ENCODE data around the gene ELL2. TPM values are rescaled to one million over a fixed set of nuclear protein-coding genes. Genes with fewer than 3 reads are reported as not detected.

The ELL2 gene
- total RNA-seq, 2 donors from 2014 or later: 80.0 to 104 TPM

GRCh38 chr5:95900383-95900958 is 61.2 kb downstream of the ELL2 start:
- H3K4me3 ChIP-seq: no peak overlapping the region
- no peaks in the 10 kb centered on the region for H3K4me1 ChIP-seq (replicated peaks)
- no peak for TF ChIP-seq POLR2A (IDR thresholded peaks at IDR 0.05)
- TF ChIP-seq POLR2AphosphoS5 (IDR thresholded peaks at IDR 0.05): no peak
- TF ChIP-seq CTCF (IDR thresholded peaks at IDR 0.05): no peak
- WGBS: 69% methylated on average over 4 of the region's 4 CpGs
- intact Hi-C loops (cut with DNase I): no loop called here
- H3K36me3 ChIP-seq: no peaks in the 10 kb centered on the region
- no peaks in the 10 kb centered on the region for H3K9me3 ChIP-seq
- no peak overlapping the region for H3K27ac ChIP-seq
- H3K27me3 ChIP-seq (replicated peaks; ENCODE audit: insufficient read depth): no peaks in the 10 kb centered on the region
- no peak for DNase-seq (ENCODE audit: low spot score)

GRCh38 chr5:95899829-95900228 is 61.8 kb downstream of the ELL2 start:
- 81% methylated on average over 3 of the region's 3 CpGs for WGBS
- no peak for DNase-seq (ENCODE audit: low spot score)
- no peak overlapping the region for H3K27ac ChIP-seq
- H3K9me3 ChIP-seq: no peaks in the 10 kb centered on the region
- intact Hi-C loops (cut with DNase I): no loop called here
- H3K4me1 ChIP-seq (replicated peaks): no peaks in the 10 kb centered on the region
- H3K36me3 ChIP-seq: no peaks in the 10 kb centered on the region
- H3K27me3 ChIP-seq (replicated peaks; ENCODE audit: insufficient read depth): no peaks in the 10 kb centered on the region
- TF ChIP-seq CTCF (IDR thresholded peaks at IDR 0.05): no peak
- TF ChIP-seq POLR2A (IDR thresholded peaks at IDR 0.05): no peak
- no peak for TF ChIP-seq POLR2AphosphoS5 (IDR thresholded peaks at IDR 0.05)
- no peak overlapping the region for H3K4me3 ChIP-seq

GRCh38 chr5:95899006-95899405 is 62.6 kb downstream of the ELL2 start:
- Histone ChIP-seq H3K4me3 (no peak overlapping the region), H3K27me3 (replicated peaks; ENCODE audit: insufficient read depth) (no peaks in the 10 kb centered on the region), H3K9me3 (no peaks in the 10 kb centered on the region), H3K36me3 (no peaks in the 10 kb centered on the region), H3K27ac (no peak overlapping the region), H3K4me1 (replicated peaks) (no peaks in the 10 kb centered on the region)
- DNase-seq (ENCODE audit: low spot score): no peak
- TF ChIP-seq POLR2AphosphoS5 (IDR thresholded peaks at IDR 0.05) (no peak), POLR2A (IDR thresholded peaks at IDR 0.05) (no peak), CTCF (IDR thresholded peaks at IDR 0.05) (no peak)
- WGBS: 44% methylated on average over 1 of the region's 1 CpG
- intact Hi-C loops (cut with DNase I): no loop called here

- no peak for DNase-seq (ENCODE audit: low spot score)
- no peaks in the 10 kb centered on the region for H3K9me3 ChIP-seq
- intact Hi-C loops (cut with DNase I): no loop called here
- 88% methylated on average over 5 of the region's 5 CpGs for WGBS
- H3K4me3 ChIP-seq: no peak overlapping the region
- TF ChIP-seq POLR2A (IDR thresholded peaks at IDR 0.05) (no peak), POLR2AphosphoS5 (IDR thresholded peaks at IDR 0.05) (no peak), CTCF (IDR thresholded peaks at IDR 0.05) (no peak)
- no peaks in the 10 kb centered on the region for H3K27me3 ChIP-seq (replicated peaks; ENCODE audit: insufficient read depth)
- no peak overlapping the region for H3K27ac ChIP-seq
- H3K4me1 ChIP-seq (replicated peaks): no peaks in the 10 kb centered on the region
- no peaks in the 10 kb centered on the region for H3K36me3 ChIP-seq
Observed at GRCh38 chr5:95895771-95896170, 65.9 kb downstream of the ELL2 start.

- intact Hi-C loops (cut with DNase I): no loop called here
- peaks cover 0 to 3% of the 10 kb centered on the region in 2 donors for H3K36me3 ChIP-seq
Observed at GRCh38 chr5:95895251-95895650, 66.4 kb downstream of the ELL2 start.

More at GRCh38 chr5:95895251-95895650, 66.4 kb downstream of the ELL2 start:
- Histone ChIP-seq H3K4me1 (replicated peaks) (no peaks in the 10 kb centered on the region), H3K9me3 (no peaks in the 10 kb centered on the region), H3K27me3 (replicated peaks; ENCODE audit: insufficient read depth) (no peaks in the 10 kb centered on the region), H3K4me3 (no peak overlapping the region), H3K27ac (no peak overlapping the region)
- TF ChIP-seq POLR2A (IDR thresholded peaks at IDR 0.05) (no peak), CTCF (IDR thresholded peaks at IDR 0.05) (no peak), POLR2AphosphoS5 (IDR thresholded peaks at IDR 0.05) (no peak)
- DNase-seq (ENCODE audit: low spot score): no peak
- 82% methylated on average over 3 of the region's 3 CpGs for WGBS

Data from prostate gland (tissue), 2 donors.